NB4 (cell line): Measurements from ENCODE around the gene ZCCHC9.

Source experiments
- DNase-seq: peaks from one replicate; pipeline ENCODE4 v3.0.0; 2010; ENCODE audit warnings: low read depth
- H3K4me3 ChIP-seq: one replicate; pipeline ENCODE4 v1.5.1; 2011; ENCODE audit warnings: mild to moderate bottlenecking, low read depth, low read length, moderate library complexity
- MYC ChIP-seq: IDR thresholded peaks from 2 replicates; pipeline ENCODE4 v1.6.1; 2011; ENCODE audit warnings: low read depth, low read length
- POLR2A ChIP-seq: IDR thresholded peaks from 2 replicates; pipeline ENCODE4 v1.6.1; 2011; ENCODE audit warnings: mild to moderate bottlenecking; ENCODE audit not compliant: insufficient read length; ENCODE audit errors: extremely low read depth
- TF ChIP-seq, protein P1 (sequence below): IDR thresholded peaks from 2 replicates; pipeline ENCODE4 v1.6.1; 2011; ENCODE audit warnings: low read depth, low read length
- TF ChIP-seq, protein P2 (sequence below): IDR thresholded peaks from one replicate; pipeline ENCODE4 v1.5.1; 2012; ENCODE audit warnings: low read depth, low read length

Gene ZCCHC9

GRCh38 chr5:81302596-81302995, 1.2 kb downstream of the ZCCHC9 start:
- peak overlapping the region; percentile 78 for H3K4me3 ChIP-seq
- TF ChIP-seq, protein P1, sequence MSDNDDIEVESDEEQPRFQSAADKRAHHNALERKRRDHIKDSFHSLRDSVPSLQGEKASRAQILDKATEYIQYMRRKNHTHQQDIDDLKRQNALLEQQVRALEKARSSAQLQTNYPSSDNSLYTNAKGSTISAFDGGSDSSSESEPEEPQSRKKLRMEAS, result no peak
- TF ChIP-seq, protein P2, sequence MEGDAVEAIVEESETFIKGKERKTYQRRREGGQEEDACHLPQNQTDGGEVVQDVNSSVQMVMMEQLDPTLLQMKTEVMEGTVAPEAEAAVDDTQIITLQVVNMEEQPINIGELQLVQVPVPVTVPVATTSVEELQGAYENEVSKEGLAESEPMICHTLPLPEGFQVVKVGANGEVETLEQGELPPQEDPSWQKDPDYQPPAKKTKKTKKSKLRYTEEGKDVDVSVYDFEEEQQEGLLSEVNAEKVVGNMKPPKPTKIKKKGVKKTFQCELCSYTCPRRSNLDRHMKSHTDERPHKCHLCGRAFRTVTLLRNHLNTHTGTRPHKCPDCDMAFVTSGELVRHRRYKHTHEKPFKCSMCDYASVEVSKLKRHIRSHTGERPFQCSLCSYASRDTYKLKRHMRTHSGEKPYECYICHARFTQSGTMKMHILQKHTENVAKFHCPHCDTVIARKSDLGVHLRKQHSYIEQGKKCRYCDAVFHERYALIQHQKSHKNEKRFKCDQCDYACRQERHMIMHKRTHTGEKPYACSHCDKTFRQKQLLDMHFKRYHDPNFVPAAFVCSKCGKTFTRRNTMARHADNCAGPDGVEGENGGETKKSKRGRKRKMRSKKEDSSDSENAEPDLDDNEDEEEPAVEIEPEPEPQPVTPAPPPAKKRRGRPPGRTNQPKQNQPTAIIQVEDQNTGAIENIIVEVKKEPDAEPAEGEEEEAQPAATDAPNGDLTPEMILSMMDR, result no peak
- TF ChIP-seq POLR2A (no peak), MYC (no peak)
- DNase-seq, result no peak

DNA sequence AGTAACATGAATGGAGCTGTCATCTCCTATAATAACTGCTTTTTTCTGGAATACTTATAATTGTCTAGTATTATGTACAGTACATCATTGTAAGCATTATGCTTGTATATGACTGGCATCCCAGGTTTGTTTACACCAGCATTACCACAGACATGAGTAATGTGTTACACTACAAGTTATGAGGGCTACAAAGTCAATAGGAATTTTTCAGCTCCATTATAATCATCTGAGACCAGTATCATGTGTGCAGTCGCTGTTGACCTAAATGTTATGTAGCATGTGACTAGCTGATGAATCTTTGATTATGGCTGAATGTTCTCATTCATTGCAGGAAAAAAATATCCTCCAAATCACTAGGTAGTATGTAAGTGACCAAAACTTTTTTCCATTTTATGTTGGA, 2.2 kb downstream of the ZCCHC9 start:
- no peak overlapping the region for H3K4me3 ChIP-seq
- DNase-seq, result no peak
- no peak for TF ChIP-seq POLR2A
- TF ChIP-seq, protein P1, result no peak
- no peak for TF ChIP-seq MYC
- TF ChIP-seq, protein P2, result no peak

DNA sequence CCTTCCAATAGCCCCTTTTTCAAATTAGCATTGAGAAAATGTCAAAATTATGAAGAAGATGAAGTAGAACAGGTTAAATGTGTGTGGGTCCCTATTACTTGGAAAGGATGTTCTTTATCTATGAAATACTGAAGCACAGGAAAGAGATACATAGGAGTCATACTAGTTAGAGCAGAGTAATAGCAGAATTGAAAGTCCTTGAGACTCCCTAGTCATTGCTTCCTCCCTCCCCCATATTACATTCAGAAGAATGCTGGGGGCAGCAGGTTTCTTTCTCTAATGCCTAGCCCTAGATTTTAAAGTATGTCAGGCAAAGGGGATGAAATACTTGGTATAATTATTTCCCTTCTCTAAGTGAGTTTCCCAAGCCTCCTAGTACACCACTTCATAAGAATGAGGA, 4.4 kb downstream of the ZCCHC9 start:
- no peak overlapping the region for H3K4me3 ChIP-seq
- TF ChIP-seq, protein P1, result no peak
- TF ChIP-seq POLR2A (no peak), MYC (no peak)
- TF ChIP-seq, protein P2, result no peak
- no peak for DNase-seq

DNA sequence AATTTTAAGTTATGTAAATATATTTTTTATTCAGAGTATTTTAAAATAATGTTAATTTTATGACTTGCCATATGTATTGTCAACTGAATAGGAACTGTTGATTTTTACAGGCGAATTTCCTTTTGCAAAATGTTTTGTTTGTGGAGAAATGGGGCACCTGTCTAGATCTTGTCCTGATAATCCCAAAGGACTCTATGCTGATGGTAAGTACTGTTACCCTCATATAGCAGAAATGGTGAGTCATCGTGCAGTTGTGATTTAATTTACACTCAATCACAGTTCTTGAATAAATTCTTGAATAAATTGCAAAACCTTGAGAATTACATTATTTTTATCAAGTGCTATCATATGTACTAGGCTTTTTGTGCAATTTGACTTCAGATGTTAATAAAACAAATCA, 7.4 kb downstream of the ZCCHC9 start:
- H3K4me3 ChIP-seq, result no peak overlapping the region
- TF ChIP-seq MYC (no peak), POLR2A (no peak)
- TF ChIP-seq, protein P2, result no peak
- TF ChIP-seq, protein P1, result no peak
- DNase-seq, result no peak

DNA sequence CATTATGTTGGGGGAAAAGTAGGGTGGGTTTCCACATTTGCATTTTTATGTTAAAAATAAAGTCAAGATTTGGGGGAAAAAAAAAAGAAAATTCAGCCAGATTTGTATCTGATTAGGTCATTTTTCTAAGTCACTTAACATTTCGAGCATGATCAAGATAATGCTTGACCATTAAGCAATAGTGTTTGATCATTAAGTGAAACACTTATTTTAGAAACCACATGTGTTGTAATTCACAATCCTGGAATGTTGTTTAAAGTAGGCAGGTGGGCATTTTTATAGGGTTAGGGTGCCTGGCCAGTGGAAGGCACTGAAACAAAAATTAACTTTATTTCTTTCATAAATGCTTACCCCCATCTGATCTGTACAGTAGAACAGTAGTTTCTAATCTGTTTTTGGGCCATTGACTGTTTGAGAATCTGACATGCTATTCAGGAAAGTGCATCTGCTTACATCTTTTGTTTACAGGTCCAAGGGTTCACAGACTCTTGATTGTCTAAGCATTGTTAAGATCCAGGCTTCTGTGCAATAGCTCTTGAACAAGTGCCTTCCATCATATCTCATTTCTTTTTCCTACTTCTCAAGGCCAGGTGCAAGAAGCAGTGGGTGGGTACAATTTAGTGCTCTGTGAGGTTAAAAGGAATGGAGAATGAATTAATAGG, 9.1 kb downstream of the ZCCHC9 start:
- DNase-seq, result no peak
- TF ChIP-seq MYC (no peak), POLR2A (no peak)
- TF ChIP-seq, protein P1, result no peak
- TF ChIP-seq, protein P2, result no peak
- no peak overlapping the region for H3K4me3 ChIP-seq

- TF ChIP-seq, protein P2, result no peak
- TF ChIP-seq, protein P1, result no peak
- no peak for TF ChIP-seq MYC
- TF ChIP-seq POLR2A, result no peak
- no peak for DNase-seq
- H3K4me3 ChIP-seq, result no peak overlapping the region
Observed at GRCh38 chr5:81313278-81313677, 11.9 kb downstream of the ZCCHC9 start.
